Amniotic epithelial cell (primary cell): ENCODE results near the gene FAM25G.
A peak's percentile ranks its signal among the peaks of the same experiment; 100 is the strongest.
"Not testable (repeated sequence)": the region's sequence is repeated elsewhere in the genome, so short reads cannot be mapped to it uniquely, and the experiment has no call there.

Source experiments
- DNase-seq: peaks from one replicate; pipeline ENCODE4 v3.0.0-alpha.2; 2010; ENCODE audit warnings: low read depth

The FAM25G gene

GRCh38 chr10:47491600-47491999 is at the start of gene FAM25G:
TSS of gene FAM25G (minus strand) at chr10:47491700. CDS start at chr10:47491674, 26 bp downstream.
- DNase-seq, result not testable (repeated sequence)

GRCh38 chr10:47536430-47536829 is 44.9 kb upstream of the FAM25G start:
- not testable (repeated sequence) for DNase-seq

- DNase-seq, result not testable (repeated sequence)
Observed at GRCh38 chr10:47523475-47523874, 32.0 kb upstream of the FAM25G start, which contains the start of gene AGAP9. TSS of gene AGAP9 (minus strand) at chr10:47523638. CDS start at chr10:47523526, 112 bp downstream.

- not testable (repeated sequence) for DNase-seq
Observed at GRCh38 chr10:47502313-47502712, 10.8 kb upstream of the FAM25G start.

GRCh38 chr10:47494226-47494625 is 2.7 kb upstream of the FAM25G start:
- not testable (repeated sequence) for DNase-seq

- not testable (repeated sequence) for DNase-seq
Observed at GRCh38 chr10:47489630-47490029, 1.9 kb downstream of the FAM25G start.

GRCh38 chr10:47485943-47486342 is 5.6 kb downstream of the FAM25G start:
- DNase-seq, result peak; percentile 88

GRCh38 chr10:47484786-47485185 is 6.7 kb downstream of the FAM25G start:
- DNase-seq, result not testable (repeated sequence)

- DNase-seq, result peak; percentile 64
Observed at GRCh38 chr10:47483923-47484322, 7.6 kb downstream of the FAM25G start, which contains the start of gene ANXA8. TSS of gene ANXA8 (minus strand) at chr10:47484115. CDS start at chr10:47483933, 182 bp downstream.

- not testable (repeated sequence) for DNase-seq
Observed at GRCh38 chr10:47482367-47482766, 9.1 kb downstream of the FAM25G start.

GRCh38 chr10:47481768-47482181 is 9.7 kb downstream of the FAM25G start:
- not testable (repeated sequence) for DNase-seq

GRCh38 chr10:47481182-47481766 is 10.2 kb downstream of the FAM25G start:
- DNase-seq, result peak; percentile 90

GRCh38 chr10:47480133-47480532 is 11.4 kb downstream of the FAM25G start:
- not testable (repeated sequence) for DNase-seq

GRCh38 chr10:47478114-47478513 is 13.4 kb downstream of the FAM25G start:
- not testable (repeated sequence) for DNase-seq

GRCh38 chr10:47477078-47477477 is 14.4 kb downstream of the FAM25G start:
- DNase-seq, result not testable (repeated sequence)

GRCh38 chr10:47475101-47475500 is 16.4 kb downstream of the FAM25G start:
- DNase-seq, result not testable (repeated sequence)

GRCh38 chr10:47473516-47473915 is 18.0 kb downstream of the FAM25G start:
- DNase-seq, result not testable (repeated sequence)

GRCh38 chr10:47472647-47473046 is 18.9 kb downstream of the FAM25G start:
- DNase-seq, result not testable (repeated sequence)

- DNase-seq, result not testable (repeated sequence)
Observed at GRCh38 chr10:47472072-47472471, 19.4 kb downstream of the FAM25G start.

GRCh38 chr10:47468731-47469528 is 22.6 kb downstream of the FAM25G start:
- DNase-seq, result not testable (repeated sequence)

- not testable (repeated sequence) for DNase-seq
Observed at GRCh38 chr10:47467957-47468356, 23.5 kb downstream of the FAM25G start.

GRCh38 chr10:47467458-47467857 is 24.0 kb downstream of the FAM25G start:
- not testable (repeated sequence) for DNase-seq
